Stimulated activated CD8-positive, alpha-beta memory T cell treated with anti-CD3 and anti-CD28 coated beads, Interleukin-7, amount 100 ng/mL, for 24 hours (primary cell): Measurements from ENCODE around the gene C1QTNF12.

ENCODE experiments used
- DNase-seq: peaks from one replicate; pipeline ENCODE4 v3.0.0-alpha.2; 2020; ENCODE audit warnings: low read depth

Gene C1QTNF12

DNA sequence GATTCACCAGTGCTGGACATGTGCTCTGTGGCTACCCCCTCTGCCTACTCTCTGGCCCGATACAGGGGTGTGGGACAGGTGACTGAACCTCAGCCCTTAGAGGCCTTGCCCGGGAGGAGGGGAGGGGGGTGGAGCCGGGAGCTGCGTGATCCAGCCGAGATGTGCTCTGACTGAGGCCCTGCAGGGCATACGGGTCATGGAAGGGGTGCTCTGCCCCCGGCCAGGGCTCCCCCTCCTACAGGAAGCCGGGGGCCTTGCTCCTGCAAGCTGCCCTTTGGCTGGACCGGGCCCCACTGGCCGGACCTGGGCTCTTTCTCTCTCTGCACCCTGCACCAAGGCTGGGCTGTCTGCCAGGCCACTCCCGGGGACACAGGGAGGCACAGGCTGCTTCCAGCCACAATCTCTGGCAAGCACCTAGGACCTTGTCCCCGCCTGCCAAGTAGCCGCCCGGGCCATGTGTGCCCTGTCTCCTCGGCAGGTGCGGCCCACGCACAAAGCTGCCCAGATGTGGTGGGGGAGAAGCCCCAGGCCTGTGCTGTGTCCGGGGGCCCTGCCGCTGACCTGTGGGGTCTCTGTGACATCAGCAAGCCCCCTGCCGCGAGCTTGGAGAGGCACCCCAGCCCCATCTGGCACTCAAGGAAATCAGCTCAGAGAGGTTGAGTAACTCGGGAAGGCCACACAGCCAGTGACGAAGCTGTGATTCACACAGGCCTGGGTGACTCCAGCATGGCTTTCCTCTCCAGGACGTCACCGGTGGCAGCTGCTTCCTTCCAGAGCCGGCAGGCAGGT lies 35.2 kb upstream of the C1QTNF12 start:
- no peak for DNase-seq

DNA sequence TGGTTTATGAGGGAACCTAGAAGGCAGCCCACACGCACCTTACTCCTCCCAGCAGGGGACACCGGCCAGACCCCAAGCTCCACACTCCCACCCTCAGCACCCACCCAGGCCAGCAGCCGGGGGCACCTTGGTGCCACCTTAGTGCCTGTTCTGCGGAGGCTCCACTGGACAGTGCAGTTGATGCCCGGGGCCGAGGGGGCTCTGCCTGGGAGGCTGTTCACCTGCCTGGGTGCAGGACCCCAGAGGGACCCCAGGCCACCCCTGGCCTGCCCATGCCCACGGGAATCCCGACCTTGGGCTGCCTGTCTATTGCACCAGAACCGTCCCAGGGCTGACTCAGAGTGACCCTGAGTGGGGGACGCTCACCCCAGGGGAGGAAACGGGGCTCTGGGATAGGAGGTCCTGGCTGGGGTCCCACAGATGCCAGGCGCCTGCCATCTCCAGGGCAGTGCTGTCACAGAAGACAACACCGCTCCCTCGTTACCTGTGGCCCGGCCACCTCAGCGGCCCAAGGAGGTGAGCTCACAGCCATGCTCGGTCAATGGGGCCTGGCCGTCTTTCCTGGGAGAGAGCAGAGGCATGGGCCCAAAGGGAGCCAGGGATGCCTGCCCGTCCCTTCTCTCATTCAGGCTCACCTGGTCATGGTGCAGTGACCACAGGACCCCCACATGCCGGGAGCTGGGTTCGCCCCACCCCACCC lies 34.4 kb upstream of the C1QTNF12 start:
- no peak for DNase-seq

DNA sequence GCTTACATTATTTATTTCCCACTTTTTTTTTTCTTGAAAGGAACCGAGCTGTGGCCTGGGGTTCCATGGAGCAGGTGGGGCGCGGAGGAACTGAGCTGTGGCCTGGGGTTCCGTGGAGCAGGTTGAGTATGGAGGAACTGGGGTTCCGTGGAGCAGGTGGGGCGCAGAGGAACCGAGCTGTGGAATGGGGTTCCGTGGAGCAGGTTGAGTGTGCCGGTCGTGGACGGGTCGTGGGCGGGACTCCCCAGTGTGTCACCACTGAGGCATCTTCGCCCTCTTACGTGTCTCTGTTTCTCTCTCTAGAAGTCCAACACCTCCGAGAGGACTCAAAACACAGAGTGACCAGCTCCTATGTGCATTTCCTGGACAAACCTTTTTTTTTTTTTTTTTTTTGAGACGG lies 32.5 kb upstream of the C1QTNF12 start:
- DNase-seq: no peak

DNA sequence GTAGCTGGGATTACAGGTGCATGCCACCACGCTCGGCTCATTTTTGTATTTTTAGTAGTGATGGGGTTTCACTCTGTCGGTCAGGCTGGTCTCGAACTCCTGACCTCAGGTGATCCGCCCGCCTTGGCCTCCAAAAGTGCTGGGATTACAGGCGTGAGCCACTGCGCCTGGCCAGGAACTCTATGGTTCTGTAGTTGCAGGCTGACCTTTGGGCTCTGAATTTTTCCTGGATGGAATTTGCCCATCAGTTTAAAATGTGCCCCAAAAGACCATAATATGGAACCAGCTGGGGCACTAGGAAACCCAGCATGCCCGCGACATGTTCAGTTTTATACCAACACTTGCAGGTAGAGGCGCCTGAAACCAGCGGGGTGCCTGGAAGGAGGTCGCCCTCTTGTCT lies 32.1 kb upstream of the C1QTNF12 start:
- DNase-seq: no peak

DNA sequence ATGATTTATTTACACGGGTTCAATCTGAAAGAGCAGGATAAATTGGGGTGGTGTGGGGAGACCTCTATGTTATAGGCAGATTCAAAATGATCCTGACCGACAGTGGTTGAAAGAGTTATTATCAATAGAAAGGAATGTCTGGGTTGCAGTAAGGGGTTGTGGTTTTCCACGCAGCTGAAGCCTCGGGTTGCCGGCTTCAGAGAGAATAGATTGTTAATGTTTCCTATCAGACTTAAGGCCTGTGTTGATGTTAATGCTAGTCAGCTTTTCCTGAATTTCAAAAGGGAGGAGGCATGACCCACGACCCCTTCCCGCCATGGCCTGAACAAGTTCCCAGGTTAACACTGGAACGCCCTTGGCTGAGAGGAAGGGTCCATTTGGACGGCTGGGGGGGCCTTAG lies 29.3 kb upstream of the C1QTNF12 start:
- DNase-seq: no peak

DNA sequence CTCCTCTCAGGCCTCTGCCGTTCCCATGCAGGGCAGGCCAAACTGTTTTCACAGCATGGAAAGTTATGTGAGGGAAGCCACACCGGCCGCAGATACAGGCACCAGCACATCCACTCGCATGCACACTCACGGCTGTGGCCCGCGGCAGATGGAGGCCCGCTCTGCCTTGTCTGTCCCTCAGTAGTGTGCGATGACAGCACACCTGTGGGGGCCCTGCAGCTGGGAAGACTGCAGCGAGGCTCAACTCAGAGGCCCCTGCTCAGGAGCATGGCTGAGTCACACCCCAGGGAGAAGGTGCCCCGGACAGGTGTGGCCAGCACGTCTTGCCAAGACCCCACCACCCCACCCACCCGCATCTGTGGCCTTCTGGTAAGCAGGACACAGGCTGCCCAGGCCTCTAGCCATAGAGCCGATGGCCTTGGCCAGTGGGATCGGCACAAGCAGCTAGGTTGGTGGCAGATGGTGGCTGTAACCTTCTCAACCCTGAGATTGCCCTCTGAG lies 28.5 kb upstream of the C1QTNF12 start:
- DNase-seq: no peak

DNA sequence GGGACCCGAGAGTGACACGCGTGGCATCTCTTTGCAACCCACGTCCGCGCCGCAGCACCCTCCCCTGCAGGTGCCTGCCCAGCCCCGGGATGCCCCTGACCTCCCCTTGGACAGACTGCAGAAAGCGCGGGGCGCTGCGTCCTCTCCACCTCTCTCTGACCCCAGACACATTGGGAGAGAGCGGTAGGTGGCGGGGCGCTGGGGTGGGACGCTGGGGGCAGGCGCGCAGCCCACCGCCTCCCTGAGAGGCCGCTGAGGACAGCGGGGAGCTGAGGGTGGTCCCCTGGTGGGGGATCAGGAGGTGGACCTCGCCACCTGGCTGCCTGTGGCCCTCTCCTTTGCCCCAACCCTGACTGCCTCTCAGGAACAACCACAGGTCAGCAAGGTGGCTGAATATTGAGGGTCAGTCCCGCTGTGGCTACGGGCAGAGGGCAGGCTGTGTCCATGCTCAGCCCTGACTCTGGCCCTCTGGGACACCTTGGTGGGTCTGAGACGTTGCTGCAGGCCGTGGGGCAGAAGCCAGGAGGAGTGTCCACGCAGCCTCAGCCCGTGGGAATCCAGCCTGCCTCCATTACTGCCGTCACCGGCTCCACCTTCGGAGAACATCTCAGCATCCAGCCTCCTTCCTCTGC lies 27.9 kb upstream of the C1QTNF12 start:
- DNase-seq: no peak

DNA sequence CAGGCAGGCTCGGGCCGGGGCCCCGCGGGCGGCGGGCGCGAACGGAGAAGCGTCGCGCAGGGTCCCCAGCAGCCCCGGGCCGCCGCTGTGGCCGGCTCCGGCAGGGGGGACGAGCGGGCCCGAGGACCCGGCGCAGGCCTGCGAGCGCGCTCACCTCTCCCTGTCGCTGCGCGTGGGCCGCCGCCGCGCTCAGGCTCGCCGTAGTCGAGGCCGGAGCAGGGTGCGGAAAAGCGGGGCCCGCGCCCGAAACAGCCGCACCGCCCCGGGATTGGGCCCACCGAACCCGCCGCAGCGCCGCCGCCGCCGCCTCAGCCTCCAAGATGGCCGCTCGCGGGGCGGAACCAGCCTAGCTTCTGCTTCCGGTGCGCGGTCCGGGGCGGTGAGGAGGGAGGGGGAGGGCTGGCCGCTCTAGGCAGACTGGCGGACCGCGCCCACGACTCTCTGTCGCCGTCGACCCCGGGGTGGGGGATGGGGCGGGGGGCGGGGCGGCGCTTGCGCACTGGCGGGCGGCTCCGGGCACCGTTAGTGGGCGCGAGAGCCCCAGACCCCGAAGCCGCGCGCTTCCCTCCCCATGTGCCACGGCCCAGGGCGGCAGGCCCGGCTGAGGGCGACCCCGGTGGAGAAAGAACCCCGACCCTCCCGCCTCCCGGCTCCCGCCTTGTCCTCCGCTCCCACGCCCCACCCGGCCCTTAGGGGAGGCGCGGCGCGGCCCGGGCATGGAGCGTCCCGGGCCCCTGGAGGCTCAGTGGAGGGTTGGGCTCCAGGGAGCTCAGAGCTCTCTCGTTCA lies 27.2 kb upstream of the C1QTNF12 start, which contains the start of gene UBE2J2:
Gene UBE2J2 (minus strand): TSS at position 343 of the 787 bp plus-strand sequence. CDS start 5,862 bp downstream, outside the sequence.
- peak; percentile 85 for DNase-seq

DNA sequence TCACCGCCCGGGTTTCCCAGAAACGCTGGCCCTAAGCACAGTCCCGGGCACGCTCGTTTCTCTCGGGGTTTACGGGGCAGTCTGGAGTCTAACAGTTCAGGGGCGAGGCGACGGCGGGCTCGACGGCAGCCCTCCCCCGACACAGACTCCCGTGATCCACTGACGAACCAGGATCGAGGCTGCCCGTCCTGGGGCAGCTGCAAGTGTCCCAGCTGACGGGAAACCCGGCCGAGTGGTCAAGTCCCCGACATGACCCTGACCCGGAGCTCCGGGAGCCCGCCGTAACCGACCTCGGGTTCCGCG lies 26.6 kb upstream of the C1QTNF12 start:
- no peak for DNase-seq

DNA sequence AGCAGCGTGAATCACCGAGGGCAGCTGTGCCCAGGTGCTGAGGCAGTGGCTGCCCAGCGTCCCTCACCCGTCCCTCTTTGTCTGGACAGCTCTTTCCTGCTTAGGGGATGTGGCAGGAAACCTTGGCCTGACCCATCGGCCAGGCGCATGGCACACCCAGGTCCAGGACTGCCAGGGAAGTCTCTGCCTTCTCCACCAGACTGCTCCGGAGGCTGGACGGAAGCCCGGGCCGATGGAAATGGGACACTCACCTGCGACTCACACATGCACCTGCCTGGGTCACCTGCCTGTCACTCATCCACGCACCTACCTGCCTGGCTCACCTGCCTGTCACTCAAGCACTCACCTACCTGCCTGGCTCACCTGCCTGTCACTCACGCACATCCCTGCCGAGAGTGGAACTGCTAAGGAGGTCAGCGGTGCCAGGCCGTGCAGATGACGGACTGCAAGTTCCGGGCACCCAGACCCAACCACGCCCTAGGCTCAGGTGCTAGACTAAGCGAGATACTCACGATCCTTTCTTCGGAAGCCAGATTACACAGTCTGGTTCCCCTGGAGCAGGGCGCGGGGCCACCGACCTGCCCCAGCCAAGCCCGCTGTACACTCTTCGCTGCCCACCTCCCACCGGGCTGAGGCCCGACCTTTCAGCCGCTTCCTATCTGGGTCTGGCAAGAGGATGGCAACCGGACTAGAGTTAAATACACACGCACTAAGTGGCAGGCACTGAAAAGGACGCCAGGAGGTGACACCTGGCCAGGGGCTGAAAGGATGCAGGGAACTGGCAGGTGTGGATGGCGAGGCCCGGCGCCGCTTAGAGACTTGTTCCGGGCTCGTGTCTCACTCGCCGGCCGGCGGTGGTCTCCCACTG lies 26.1 kb upstream of the C1QTNF12 start:
- no peak for DNase-seq

DNA sequence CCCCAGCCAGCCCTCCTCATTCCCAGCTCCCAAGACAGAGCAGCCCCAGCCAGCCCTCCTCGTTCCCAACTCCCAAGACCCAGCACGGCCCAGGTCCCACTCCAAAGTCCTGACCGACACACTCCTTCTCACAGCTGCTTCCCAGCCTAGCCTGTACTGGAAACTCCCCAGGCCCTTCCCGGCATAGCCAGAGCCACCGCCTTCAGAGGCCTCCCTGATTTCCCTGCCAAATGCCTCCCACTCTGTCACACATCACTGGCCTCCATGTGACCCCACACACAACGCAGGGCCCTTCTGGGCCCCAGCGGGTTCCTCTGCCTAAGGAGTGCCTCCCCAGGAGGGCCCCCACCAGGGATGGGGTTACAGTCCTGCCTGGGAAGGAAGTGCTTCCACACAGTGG lies 24.3 kb upstream of the C1QTNF12 start:
- DNase-seq: no peak

DNA sequence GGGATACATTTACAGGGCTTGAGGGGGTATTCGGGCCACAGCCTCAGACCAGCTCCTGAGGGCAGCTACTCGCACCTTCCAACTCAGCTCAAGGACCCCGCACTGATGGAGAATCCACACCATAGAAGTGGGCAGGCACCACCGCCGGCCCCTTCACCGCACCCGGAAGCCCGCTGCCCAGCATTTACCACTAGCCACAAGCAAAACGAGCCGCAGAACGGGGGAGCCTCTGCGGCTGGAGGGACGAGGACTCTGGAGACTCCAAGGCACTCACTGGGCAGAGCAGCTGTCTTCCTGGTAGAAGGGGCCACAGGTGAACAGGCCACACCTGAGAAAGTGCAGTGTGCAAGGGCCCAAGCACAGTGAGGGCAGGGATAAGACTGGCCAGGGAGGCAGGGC lies 21.8 kb upstream of the C1QTNF12 start:
- no peak for DNase-seq

DNA sequence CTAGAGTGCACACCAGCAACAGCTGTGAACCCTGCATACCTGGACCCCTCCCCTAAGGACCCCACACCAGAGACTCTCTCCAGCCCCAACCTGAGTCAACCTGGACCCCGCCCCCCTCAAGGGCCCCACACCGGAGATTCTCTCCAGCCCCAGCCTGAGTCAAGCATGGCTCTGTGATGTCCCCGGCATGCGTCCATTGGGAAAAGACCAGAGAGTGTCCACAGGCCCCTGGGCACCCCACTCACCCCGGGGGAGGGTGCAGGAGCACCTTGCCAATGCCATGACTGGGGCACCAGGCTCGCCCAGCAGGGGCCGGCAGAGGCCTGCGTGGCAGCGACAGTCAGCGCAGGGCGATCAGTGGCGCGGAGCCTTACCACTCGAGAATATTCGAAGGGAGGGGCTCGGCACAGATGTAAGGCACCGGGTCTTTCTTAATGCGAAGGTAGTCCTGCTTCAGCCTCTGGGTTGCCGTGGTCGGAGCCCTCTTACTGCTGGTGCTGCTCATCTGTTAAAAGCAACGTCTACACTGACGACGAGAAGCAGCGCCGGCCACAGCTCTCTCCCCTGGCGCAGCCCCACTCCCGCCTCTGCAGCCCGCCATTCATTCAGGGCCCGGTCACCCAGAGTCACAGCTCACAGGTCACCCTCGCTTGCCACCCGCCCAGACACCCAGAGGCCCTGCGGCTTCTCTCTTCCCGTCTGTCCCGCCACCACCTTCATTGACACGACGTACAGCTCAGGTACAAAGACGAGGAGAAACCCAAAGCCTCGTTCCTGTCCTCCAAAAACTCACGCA lies 21.2 kb upstream of the C1QTNF12 start:
- no peak for DNase-seq

DNA sequence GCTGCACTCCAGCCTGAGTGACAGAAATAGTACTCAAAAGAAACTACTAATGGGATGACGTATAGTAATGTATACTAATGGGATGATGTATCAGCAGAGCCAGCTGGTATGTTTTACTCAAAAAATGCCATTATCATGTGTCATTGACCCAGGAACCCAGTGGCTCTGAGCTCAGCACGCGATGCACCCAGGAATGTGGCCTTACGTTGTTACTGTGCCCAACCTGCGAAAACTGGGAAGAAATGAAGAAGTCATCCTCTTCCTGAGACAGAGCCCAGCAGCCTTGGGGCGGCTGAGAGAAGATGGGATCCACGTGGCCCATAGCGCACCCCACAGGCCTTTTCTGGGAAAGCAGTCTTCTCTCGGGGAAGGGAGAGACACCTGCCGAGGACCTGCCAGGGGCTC lies 18.3 kb upstream of the C1QTNF12 start:
- no peak for DNase-seq

DNA sequence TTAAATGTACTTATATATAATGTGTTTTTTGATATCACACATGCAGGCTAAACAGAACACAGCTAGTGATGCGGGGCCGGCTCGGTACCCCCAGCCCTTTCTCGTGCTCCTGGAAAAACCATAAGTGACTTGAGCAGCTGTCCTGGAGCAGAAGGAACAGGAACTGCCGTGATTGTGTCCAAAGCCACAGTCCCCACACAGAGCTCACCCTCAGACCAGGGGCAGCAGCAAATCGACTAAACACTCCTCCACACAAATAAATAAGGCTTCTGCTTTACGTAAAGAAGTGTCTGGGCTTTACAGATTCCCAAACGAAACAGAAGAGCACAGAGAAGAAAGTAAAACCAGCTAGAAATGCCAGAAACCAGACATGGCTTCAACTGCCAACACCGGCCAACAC lies 17.5 kb upstream of the C1QTNF12 start:
- DNase-seq: no peak

DNA sequence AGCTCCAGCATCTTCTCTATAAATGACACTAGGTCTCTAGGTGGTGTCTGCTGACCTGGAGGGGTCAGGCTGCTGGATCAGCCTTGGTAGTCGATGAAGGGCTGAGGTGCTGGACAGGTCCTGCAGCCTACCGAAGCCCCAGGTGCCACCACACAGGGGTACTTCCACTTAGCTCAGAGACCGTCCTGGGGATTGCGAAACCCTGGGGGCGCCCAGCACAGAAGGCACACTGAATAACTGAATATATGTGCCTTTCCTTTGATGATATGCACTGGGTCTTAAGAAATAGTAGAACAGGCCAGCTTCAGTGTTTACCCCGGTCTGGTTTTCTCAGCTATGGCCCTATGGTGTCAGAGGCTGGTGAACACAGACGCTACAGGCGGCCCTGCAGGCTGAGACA lies 16.2 kb upstream of the C1QTNF12 start:
- no peak for DNase-seq

DNA sequence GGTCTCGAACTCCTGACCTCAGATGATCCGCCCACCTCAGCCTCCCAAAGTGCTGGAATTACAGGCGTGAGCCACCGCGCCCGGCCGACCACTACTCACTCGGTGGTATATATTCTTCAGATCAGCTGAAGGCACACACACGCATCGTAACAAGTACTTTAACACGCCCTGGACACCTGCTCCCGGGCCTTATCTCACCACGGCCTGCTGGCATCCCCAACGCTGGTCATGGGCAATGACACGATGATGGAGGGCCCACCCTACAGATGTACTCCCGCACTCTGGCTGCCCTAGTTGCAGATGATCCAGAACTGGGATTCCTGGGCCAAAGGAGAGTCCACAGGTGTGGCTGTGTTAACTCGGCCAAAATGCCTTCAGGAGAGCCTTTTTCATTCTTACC lies 15.5 kb upstream of the C1QTNF12 start:
- DNase-seq: no peak

DNA sequence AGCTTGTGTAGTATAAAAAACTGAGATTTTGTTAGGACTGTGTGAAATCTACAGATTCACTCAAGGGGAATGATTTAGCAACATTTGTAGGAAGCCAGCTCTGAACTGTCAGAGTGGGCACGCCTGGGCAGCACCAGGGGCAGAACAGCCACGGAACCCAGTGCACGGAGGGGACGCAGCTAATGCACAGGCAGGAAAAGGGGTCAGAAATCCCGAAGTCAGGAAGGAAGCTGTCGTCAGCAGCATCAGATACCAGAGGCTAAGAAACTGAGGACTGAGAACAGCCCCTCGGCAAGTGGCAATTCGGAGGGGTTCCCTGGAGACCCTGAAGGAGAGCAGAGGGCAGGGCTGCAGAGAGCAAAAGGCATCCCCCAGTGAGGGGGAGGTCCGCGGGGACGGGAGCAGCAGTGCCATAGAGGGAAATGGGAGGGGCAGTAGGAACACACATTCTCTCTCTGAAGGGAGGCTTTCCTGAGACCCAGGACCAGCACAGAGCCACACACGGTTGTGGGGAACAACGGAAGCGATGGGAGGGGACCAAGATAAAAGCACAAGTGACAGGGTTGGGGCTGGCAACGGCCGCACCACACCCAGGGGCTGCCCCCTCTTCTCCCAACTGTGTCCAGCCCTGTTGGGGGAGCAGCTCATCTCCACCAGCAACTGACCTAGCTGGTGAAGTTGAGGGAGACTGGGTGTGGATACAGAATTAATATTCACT lies 14.5 kb upstream of the C1QTNF12 start:
- DNase-seq: no peak

DNA sequence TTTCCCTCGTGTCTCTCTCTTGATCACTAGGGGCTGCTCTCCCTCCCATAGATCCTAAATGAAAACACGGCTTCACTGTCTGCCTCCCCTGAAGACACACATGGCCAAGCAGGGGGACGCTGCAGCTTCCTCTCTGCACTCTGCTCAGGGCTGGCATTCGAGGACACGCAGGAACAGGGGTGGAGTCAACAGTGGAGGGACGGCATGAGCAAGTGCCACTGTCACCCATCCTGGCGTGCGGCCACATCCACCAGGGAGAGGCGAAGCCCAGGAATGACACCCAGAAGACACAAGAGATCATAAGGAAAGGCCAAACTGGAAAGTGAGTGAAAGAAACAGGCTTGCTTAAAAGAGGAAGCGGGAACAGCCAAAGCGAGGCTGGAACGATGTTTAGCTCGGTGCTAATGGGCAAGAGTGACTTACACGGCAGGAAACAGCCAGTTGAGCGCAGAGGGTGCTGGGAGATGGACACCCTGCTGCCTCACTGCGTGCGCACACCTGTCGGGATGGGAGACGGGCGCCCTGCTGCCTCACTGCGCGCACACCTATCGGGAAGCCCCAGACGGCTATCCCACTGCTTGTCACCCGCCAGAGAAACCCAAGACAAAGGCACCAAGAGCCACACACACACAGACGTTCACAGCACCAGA lies 13.6 kb upstream of the C1QTNF12 start:
- DNase-seq: no peak
